GDM1 (cell line): ENCODE results near the gene NSL1.
"Not testable (repeated sequence)": the region's sequence is repeated elsewhere in the genome, so short reads cannot be mapped to it uniquely, and the experiment has no call there.

ENCODE experiments used
- DNase-seq: peaks from one replicate; lab custom pipeline; 2025; lab: John Stamatoyannopoulos, UW

NSL1 gene

GRCh38 chr1:212782422-212783154 is 9.0 kb downstream of the NSL1 start:
- DNase-seq: no peak

GRCh38 chr1:212781225-212781624 is 10.4 kb downstream of the NSL1 start:
- no peak for DNase-seq

GRCh38 chr1:212780759-212781158 is 10.8 kb downstream of the NSL1 start:
- DNase-seq: no peak

- DNase-seq: not testable (repeated sequence)
Measured at GRCh38 chr1:212779086-212779485, 12.5 kb downstream of the NSL1 start.

- DNase-seq: no peak
Measured at GRCh38 chr1:212777151-212777550, 14.4 kb downstream of the NSL1 start.

- DNase-seq: no peak
Measured at GRCh38 chr1:212775241-212775640, 16.3 kb downstream of the NSL1 start.

- DNase-seq: peak; percentile 67
Measured at GRCh38 chr1:212774584-212774983, 17.0 kb downstream of the NSL1 start.

- DNase-seq: no peak
Measured at GRCh38 chr1:212773011-212773410, 18.6 kb downstream of the NSL1 start.

GRCh38 chr1:212771341-212771740 is 20.2 kb downstream of the NSL1 start:
- DNase-seq: no peak

- DNase-seq: no peak
Measured at GRCh38 chr1:212769459-212770167, 22.0 kb downstream of the NSL1 start.

- DNase-seq: not testable (repeated sequence)
Measured at GRCh38 chr1:212766825-212767224, 24.8 kb downstream of the NSL1 start.

GRCh38 chr1:212764718-212765281 is 26.8 kb downstream of the NSL1 start:
- DNase-seq: not testable (repeated sequence)

- DNase-seq: no peak
Measured at GRCh38 chr1:212762839-212763238, 28.7 kb downstream of the NSL1 start.

- DNase-seq: no peak
Measured at GRCh38 chr1:212762234-212762633, 29.3 kb downstream of the NSL1 start.

- no peak for DNase-seq
Measured at GRCh38 chr1:212760126-212760823, 31.3 kb downstream of the NSL1 start.

GRCh38 chr1:212759683-212760082 is 31.9 kb downstream of the NSL1 start:
- DNase-seq: no peak

GRCh38 chr1:212754680-212755079 is 36.9 kb downstream of the NSL1 start:
- DNase-seq: no peak

GRCh38 chr1:212754193-212754592 is 37.4 kb downstream of the NSL1 start:
- peak; percentile 10 for DNase-seq

GRCh38 chr1:212753749-212754148 is 37.8 kb downstream of the NSL1 start:
- no peak for DNase-seq

GRCh38 chr1:212752934-212753497 is 38.6 kb downstream of the NSL1 start:
- no peak for DNase-seq

GRCh38 chr1:212752252-212752933 is 39.2 kb downstream of the NSL1 start:
- no peak for DNase-seq
